CD4-positive, CD25-positive, alpha-beta regulatory T cell (primary cell): Measurements from ENCODE around the gene ACTG2. TPM values are rescaled to one million over a fixed set of nuclear protein-coding genes. Genes with fewer than 3 reads are reported as not detected.

Experiments
- ATAC-seq, 2 donors: fragments of 150-1000 bp; cut with Tn5 transposase; one replicate each; pipeline ENCODE4 v1.10.0; 2021; ENCODE audit warnings: low read depth in 2 of 2, moderate number of reproducible peaks in 2 of 2, moderate library complexity in 1 of 2
- DNase-seq, 3 donors: peaks; one replicate each; pipeline versions ENCODE4 v3.0.0 to v3.0.0-alpha.2; 2012 to 2022; ENCODE audit warnings: mixed read lengths in 1 of 3
- H3K27ac ChIP-seq: one replicate; pipeline ENCODE4 v1.7.0; 2013; ENCODE audit warnings: mild to moderate bottlenecking, low read length; ENCODE audit not compliant: insufficient read depth, poor library complexity, severe bottlenecking
- H3K27me3 ChIP-seq: one replicate; pipeline ENCODE4 v1.7.0; 2013; ENCODE audit warnings: low read length; ENCODE audit not compliant: control insufficient read depth, insufficient read depth
- H3K36me3 ChIP-seq: one replicate; pipeline ENCODE4 v1.7.0; 2013; ENCODE audit warnings: mild to moderate bottlenecking, low read length, moderate library complexity; ENCODE audit not compliant: control insufficient read depth, insufficient read depth
- H3K4me1 ChIP-seq: 2 replicates; pipeline ENCODE4 v1.7.0; 2013; ENCODE audit warnings: mild to moderate bottlenecking, low read length; ENCODE audit not compliant: insufficient read depth, control insufficient read depth, poor library complexity, severe bottlenecking
- H3K4me3 ChIP-seq: one replicate; pipeline ENCODE4 v1.7.0; 2013; ENCODE audit warnings: low read depth, mild to moderate bottlenecking, low read length, moderate library complexity
- H3K9me3 ChIP-seq, 2 experiments: 1 replicate in 1 of 2; 2 replicates in 1 of 2; pipeline ENCODE4 v1.7.0; 2013; ENCODE audit warnings: low read length in 2 of 2, mild to moderate bottlenecking in 1 of 2, moderate library complexity in 1 of 2; ENCODE audit not compliant: control insufficient read depth in 2 of 2
- H3K27ac Mint-ChIP-seq, 3 donors: one replicate each; pipeline ENCODE4 v1.8.0; 2020 to 2022; ENCODE audit warnings: mild to moderate bottlenecking in 3 of 3, mixed read lengths in 3 of 3, moderate library complexity in 2 of 3
- H3K27me3 Mint-ChIP-seq: one replicate; pipeline ENCODE4 v1.8.0; 2022; ENCODE audit warnings: mild to moderate bottlenecking, mixed read lengths
- H3K36me3 Mint-ChIP-seq: one replicate; pipeline ENCODE4 v1.8.0; 2020; ENCODE audit warnings: mixed read lengths
- H3K4me1 Mint-ChIP-seq, 4 donors: one replicate each; pipeline ENCODE4 v1.8.0; 2020 to 2022; ENCODE audit warnings: mixed read lengths in 4 of 4, mild to moderate bottlenecking in 1 of 4
- H3K4me3 Mint-ChIP-seq, 4 donors: one replicate each; pipeline ENCODE4 v1.8.0; 2020 to 2022; ENCODE audit warnings: mild to moderate bottlenecking in 4 of 4, mixed read lengths in 4 of 4, moderate library complexity in 3 of 4
- H3K9me3 Mint-ChIP-seq, 7 donors: one replicate each; pipeline ENCODE4 v1.8.0; 2020 to 2022; ENCODE audit warnings: mixed read lengths in 7 of 7, mild to moderate bottlenecking in 3 of 7, moderate library complexity in 2 of 7
- polyA plus RNA-seq, 4 donors: library from polyadenylated mRNA; unstranded; fragments of 300-500 nt; fragmentation: Illumina TruSeq; gene quantifications; one replicate each; pipeline ENCODE4 v1.2.3, GENCODE V29; 2021
- total RNA-seq: library from RNA; stranded (reverse); gene quantifications from one replicate; pipeline ENCODE4 v1.2.3, GENCODE V29; 2022

The ACTG2 gene
- total and polyA plus RNA-seq, 5 donors from 2014 or later = 0.64 to 6.6 (median 2.8) TPM

GRCh38 chr2:73944714-73945113, 51.9 kb downstream of the ACTG2 start:
- H3K4me3 Mint-ChIP-seq = no peak overlapping the region
- peak overlapping the region; percentile 62 to 88 (median 76) for H3K27ac Mint-ChIP-seq
- Histone ChIP-seq H3K27ac (no peak overlapping the region), H3K9me3 (no peaks in the 10 kb centered on the region), H3K4me1 (peaks cover 18% of the 10 kb centered on the region), H3K36me3 (peaks cover 54% of the 10 kb centered on the region), H3K27me3 (no peaks in the 10 kb centered on the region), H3K4me3 (no peak overlapping the region)
- H3K9me3 Mint-ChIP-seq = no peaks in the 10 kb centered on the region
- peaks cover 28 to 97% (median 64%) of the 10 kb centered on the region in 4 donors for H3K4me1 Mint-ChIP-seq
- no peaks in the 10 kb centered on the region for H3K27me3 Mint-ChIP-seq
- ATAC-seq (no peak), DNase-seq (no peak)
- peaks cover 45% of the 10 kb centered on the region for H3K36me3 Mint-ChIP-seq

GRCh38 chr2:73946215-73946614, 53.4 kb downstream of the ACTG2 start:
- Mint-ChIP-seq H3K27ac (peak overlapping the region in 2 of 3 donors; percentile 86 to 88), H3K4me1 (peaks cover 28 to 97% (median 59%) of the 10 kb centered on the region in 4 donors), H3K4me3 (no peak overlapping the region), H3K36me3 (peaks cover 42% of the 10 kb centered on the region), H3K9me3 (no peaks in the 10 kb centered on the region), H3K27me3 (no peaks in the 10 kb centered on the region)
- DNase-seq = no peak
- Histone ChIP-seq H3K9me3 (no peaks in the 10 kb centered on the region), H3K36me3 (peaks cover 65% of the 10 kb centered on the region), H3K4me3 (no peak overlapping the region), H3K4me1 (peaks cover 21% of the 10 kb centered on the region), H3K27me3 (no peaks in the 10 kb centered on the region), H3K27ac (no peak overlapping the region)
- ATAC-seq = no peak

- Histone ChIP-seq H3K27me3 (no peaks in the 10 kb centered on the region), H3K4me1 (peaks cover 21% of the 10 kb centered on the region), H3K9me3 (no peaks in the 10 kb centered on the region), H3K36me3 (peaks cover 70% of the 10 kb centered on the region), H3K27ac (no peak overlapping the region), H3K4me3 (no peak overlapping the region)
- Mint-ChIP-seq H3K4me1 (peaks cover 25 to 98% (median 60%) of the 10 kb centered on the region in 4 donors), H3K27me3 (no peaks in the 10 kb centered on the region), H3K27ac (peak overlapping the region in 2 of 3 donors; percentile 86 to 88), H3K4me3 (peak overlapping the region in 1 of 4 donors; percentile 39), H3K36me3 (peaks cover 47% of the 10 kb centered on the region), H3K9me3 (no peaks in the 10 kb centered on the region)
- no peak for ATAC-seq
- no peak for DNase-seq
Observed at GRCh38 chr2:73946666-73947065, 53.9 kb downstream of the ACTG2 start.

- no peak overlapping the region for H3K27ac ChIP-seq
- no peak for ATAC-seq
- H3K36me3 Mint-ChIP-seq = peaks cover 55% of the 10 kb centered on the region
Observed at GRCh38 chr2:73947412-73948018, 54.7 kb downstream of the ACTG2 start.

GRCh38 chr2:73949802-73950201, 57.0 kb downstream of the ACTG2 start:
- H3K27me3 ChIP-seq = no peaks in the 10 kb centered on the region
- H3K4me1 ChIP-seq = peaks cover 21% of the 10 kb centered on the region
- Mint-ChIP-seq H3K27ac (peak overlapping the region; percentile 63 to 88 (median 80)), H3K4me3 (no peak overlapping the region), H3K36me3 (peaks cover 54% of the 10 kb centered on the region), H3K4me1 (peaks cover 17 to 83% (median 48%) of the 10 kb centered on the region in 4 donors), H3K27me3 (no peaks in the 10 kb centered on the region), H3K9me3 (no peaks in the 10 kb centered on the region)
- ATAC-seq (no peak), DNase-seq (no peak)
- no peaks in the 10 kb centered on the region for H3K9me3 ChIP-seq
- H3K27ac ChIP-seq = no peak overlapping the region
- no peak overlapping the region for H3K4me3 ChIP-seq
- H3K36me3 ChIP-seq = peaks cover 83% of the 10 kb centered on the region

More at GRCh38 chr2:73947412-73948018, 54.7 kb downstream of the ACTG2 start:
- H3K27me3 ChIP-seq = no peaks in the 10 kb centered on the region
- DNase-seq = no peak
- Mint-ChIP-seq H3K9me3 (no peaks in the 10 kb centered on the region), H3K27ac (peak overlapping the region in 1 of 3 donors; percentile 88), H3K27me3 (no peaks in the 10 kb centered on the region), H3K4me3 (no peak overlapping the region), H3K4me1 (peaks cover 20 to 96% (median 59%) of the 10 kb centered on the region in 4 donors)
- H3K9me3 ChIP-seq = no peaks in the 10 kb centered on the region
- peaks cover 21% of the 10 kb centered on the region for H3K4me1 ChIP-seq
- peaks cover 78% of the 10 kb centered on the region for H3K36me3 ChIP-seq
- no peak overlapping the region for H3K4me3 ChIP-seq

GRCh38 chr2:73952499-73953446, 60.0 kb downstream of the ACTG2 start:
- Histone ChIP-seq H3K36me3 (peaks cover 79% of the 10 kb centered on the region), H3K4me3 (no peak overlapping the region), H3K27me3 (no peaks in the 10 kb centered on the region), H3K27ac (no peak overlapping the region), H3K9me3 (no peaks in the 10 kb centered on the region), H3K4me1 (peaks cover 21% of the 10 kb centered on the region)
- Mint-ChIP-seq H3K27me3 (no peaks in the 10 kb centered on the region), H3K27ac (peak overlapping the region in 2 of 3 donors; percentile 87 to 88), H3K4me1 (peaks cover 15 to 65% (median 41%) of the 10 kb centered on the region in 4 donors), H3K36me3 (peaks cover 56% of the 10 kb centered on the region), H3K4me3 (no peak overlapping the region), H3K9me3 (no peaks in the 10 kb centered on the region)
- no peak for ATAC-seq
- no peak for DNase-seq

- Histone ChIP-seq H3K9me3 (no peaks in the 10 kb centered on the region), H3K27ac (no peak overlapping the region), H3K4me3 (no peak overlapping the region), H3K36me3 (peaks cover 72% of the 10 kb centered on the region), H3K4me1 (no peaks in the 10 kb centered on the region), H3K27me3 (no peaks in the 10 kb centered on the region)
- Mint-ChIP-seq H3K4me1 (peaks cover 9 to 34% (median 22%) of the 10 kb centered on the region in 4 donors), H3K36me3 (peaks cover 66% of the 10 kb centered on the region), H3K27ac (peak overlapping the region; percentile 12 to 87 (median 45)), H3K27me3 (no peaks in the 10 kb centered on the region), H3K9me3 (no peaks in the 10 kb centered on the region), H3K4me3 (no peak overlapping the region)
- no peak for ATAC-seq
- no peak for DNase-seq
Observed at GRCh38 chr2:73956218-73956865, 63.5 kb downstream of the ACTG2 start.
